Measurements from ENCODE around the gene OTUD1.

Gene OTUD1

GRCh38 chr10:23472181-23472580, 33.3 kb downstream of the OTUD1 start:
- DNase-seq, result no peak

- no peak for DNase-seq
These were observed 35.2 kb downstream of the OTUD1 start for GRCh38 chr10:23474081-23474480.

- DNase-seq, result no peak
These were observed 35.8 kb downstream of the OTUD1 start for GRCh38 chr10:23474626-23475025.

GRCh38 chr10:23478570-23478969, 39.7 kb downstream of the OTUD1 start:
- no peak for DNase-seq

GRCh38 chr10:23479798-23480473, 41.1 kb downstream of the OTUD1 start:
- no peak for DNase-seq

GRCh38 chr10:23481363-23481961, 42.6 kb downstream of the OTUD1 start:
- DNase-seq, result no peak

GRCh38 chr10:23490115-23490514, 51.2 kb downstream of the OTUD1 start:
- no peak for DNase-seq
